ENCODE data around the gene HACD2. TPM values are rescaled to one million over a fixed set of nuclear protein-coding genes. Genes with fewer than 3 reads are reported as not detected.

The HACD2 gene
- total RNA-seq, 1 experiment from 2014 or later, result 27.4 TPM

DNA sequence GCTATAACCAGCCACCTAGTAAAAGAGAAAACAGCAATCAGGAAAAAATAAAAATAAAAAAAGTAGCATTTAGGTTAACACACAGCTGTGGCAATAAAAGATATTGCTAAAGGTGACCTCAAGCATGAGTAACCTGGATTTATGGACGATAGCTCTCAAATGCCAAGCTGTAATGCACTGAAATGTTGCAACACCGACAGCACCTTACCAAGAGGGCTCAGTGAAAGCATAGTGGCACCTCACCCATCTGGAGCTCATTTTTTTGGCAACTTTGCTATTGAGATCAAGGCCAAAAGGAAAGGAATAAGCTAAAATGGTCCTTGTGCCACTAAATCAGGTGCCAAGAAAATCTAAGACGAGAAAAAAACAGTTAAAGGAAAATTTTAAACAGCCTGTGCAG is 2.5 kb downstream of the HACD2 start:
- no peaks in the 10 kb centered on the region; the same call in 1 of the 2 replicates for H3K27me3 Mint-ChIP-seq (ENCODE audit: low read depth)
- peaks cover 14 to 38% (median 36%) of the 10 kb centered on the region in 3 experiments; a peak in 6 of 7 replicates for H3K36me3 Mint-ChIP-seq (ENCODE audit: insufficient read depth in 1 of 3, low read depth in 3 of 3)
- Histone ChIP-seq H3K14ac (ENCODE audit: insufficient read depth, low read length) (no peak overlapping the region), H3K79me2 (ENCODE audit: insufficient read depth, low read length) (no peaks in the 10 kb centered on the region), H3K9me3 (ENCODE audit: control insufficient read depth, low read depth, low read length) (no peaks in the 10 kb centered on the region), H3T11ph (ENCODE audit: low read length) (no peak overlapping the region), H3K27me3 (ENCODE audit: insufficient read depth, low read length) (no peaks in the 10 kb centered on the region), H2BK5ac (ENCODE audit: insufficient read length, low read length) (no peak overlapping the region), H4K20me1 (ENCODE audit: control insufficient read depth, insufficient read depth, insufficient read length) (no peaks in the 10 kb centered on the region), H4K8ac (replicated peaks; ENCODE audit: insufficient read length, low read depth, low read length) (no peak overlapping the region), H2AK5ac (ENCODE audit: insufficient read length, low read length) (no peak overlapping the region), H4K91ac (ENCODE audit: insufficient read length, low read depth, low read length) (no peak overlapping the region), H3K56ac (ENCODE audit: insufficient read length, low read depth, low read length) (no peak overlapping the region), H3K23ac (ENCODE audit: insufficient read length, low read depth, low read length) (no peak overlapping the region), H2BK20ac (ENCODE audit: low read depth, low read length, poor library complexity, severe bottlenecking) (no peak overlapping the region), H4K5ac (ENCODE audit: insufficient read length, low read depth, low read length) (no peak overlapping the region), H3K23me2 (ENCODE audit: insufficient read length, low read depth, low read length, poor library complexity, severe bottlenecking) (peaks cover 15% of the 10 kb centered on the region), H3K4ac (ENCODE audit: low read depth, low read length) (no peak overlapping the region), H2BK12ac (ENCODE audit: insufficient read length, low read depth, low read length) (no peak overlapping the region), H3K9ac (ENCODE audit: extremely low read depth, insufficient read length, low read length) (no peak overlapping the region), H2BK15ac (ENCODE audit: low read depth, low read length) (no peak overlapping the region), H2AFZ (ENCODE audit: low read length) (no peak overlapping the region), H3K27ac (ENCODE audit: insufficient read length, low read depth, low read length) (no peak overlapping the region), H3K4me2 (ENCODE audit: insufficient read depth, insufficient read length, low read length) (no peak overlapping the region), H3K4me1 (ENCODE audit: insufficient read depth, low read length) (no peaks in the 10 kb centered on the region), H2BK120ac (ENCODE audit: low read depth, low read length, poor library complexity, severe bottlenecking) (no peak overlapping the region), H3K18ac (ENCODE audit: insufficient read length, low read depth, low read length) (no peak overlapping the region), H3K79me1 (ENCODE audit: insufficient read depth, low read depth, low read length, poor library complexity, severe bottlenecking) (no peaks in the 10 kb centered on the region)
- no peak overlapping the region for H3K27ac Mint-ChIP-seq
- TF ChIP-seq, protein P1, sequence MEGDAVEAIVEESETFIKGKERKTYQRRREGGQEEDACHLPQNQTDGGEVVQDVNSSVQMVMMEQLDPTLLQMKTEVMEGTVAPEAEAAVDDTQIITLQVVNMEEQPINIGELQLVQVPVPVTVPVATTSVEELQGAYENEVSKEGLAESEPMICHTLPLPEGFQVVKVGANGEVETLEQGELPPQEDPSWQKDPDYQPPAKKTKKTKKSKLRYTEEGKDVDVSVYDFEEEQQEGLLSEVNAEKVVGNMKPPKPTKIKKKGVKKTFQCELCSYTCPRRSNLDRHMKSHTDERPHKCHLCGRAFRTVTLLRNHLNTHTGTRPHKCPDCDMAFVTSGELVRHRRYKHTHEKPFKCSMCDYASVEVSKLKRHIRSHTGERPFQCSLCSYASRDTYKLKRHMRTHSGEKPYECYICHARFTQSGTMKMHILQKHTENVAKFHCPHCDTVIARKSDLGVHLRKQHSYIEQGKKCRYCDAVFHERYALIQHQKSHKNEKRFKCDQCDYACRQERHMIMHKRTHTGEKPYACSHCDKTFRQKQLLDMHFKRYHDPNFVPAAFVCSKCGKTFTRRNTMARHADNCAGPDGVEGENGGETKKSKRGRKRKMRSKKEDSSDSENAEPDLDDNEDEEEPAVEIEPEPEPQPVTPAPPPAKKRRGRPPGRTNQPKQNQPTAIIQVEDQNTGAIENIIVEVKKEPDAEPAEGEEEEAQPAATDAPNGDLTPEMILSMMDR (conservative IDR thresholded peaks at IDR 0.05), result no peak
- H3K4me3 Mint-ChIP-seq, result no peak overlapping the region; a peak in 1 of 5 replicates
- H3K4me1 Mint-ChIP-seq, result peaks cover 16 to 21% of the 10 kb centered on the region in 2 experiments
- no CpG with 5 or more reads among the region's 3 CpGs for WGBS (ENCODE audit: extremely low coverage, insufficient read length, low lambda C conversion rate)
- H3K9me3 Mint-ChIP-seq, result peaks cover 0 to 2% of the 10 kb centered on the region in 2 experiments; a peak in 2 of 5 replicates
- DNase-seq, result no peak

All from H9 (cell line).